Stomach (tissue), 4 donors: Measurements from ENCODE around the gene SF3A2.

Experiments
- CTCF ChIP-seq, 7 experiments: fragments of 450-650 bp in 4 of 7; fragments of 200-600 bp in 3 of 7; sonication (generic) in 3 of 7; IDR thresholded peaks; one replicate each; pipeline ENCODE4 v1.5.1; 2016 to 2019; ENCODE audit warnings: antibody characterized with exemption in 7 of 7, control low read depth in 2 of 7, mild to moderate bottlenecking in 1 of 7
- EP300 ChIP-seq: sonication (generic); formaldehyde crosslinking; IDR thresholded peaks from one replicate; pipeline ENCODE4 v1.6.1; 2017; ENCODE audit warnings: antibody characterized with exemption
- POLR2A ChIP-seq, 4 donors: fragments of 450-650 bp; IDR thresholded peaks; one replicate each; pipeline ENCODE4 v1.6.1; 2016; ENCODE audit warnings: antibody characterized with exemption in 4 of 4, control low read depth in 2 of 4, mild to moderate bottlenecking in 1 of 4, moderate library complexity in 1 of 4
- POLR2AphosphoS5 ChIP-seq, 3 donors: sonication (generic); formaldehyde crosslinking; IDR thresholded peaks; one replicate each; pipeline ENCODE4 v1.6.1; 2016; ENCODE audit warnings: antibody characterized with exemption in 3 of 3

- TF ChIP-seq CTCF (IDR thresholded peaks at IDR 0.05) = no peak
- TF ChIP-seq POLR2A (IDR thresholded peaks at IDR 0.05) = no peak
- TF ChIP-seq POLR2AphosphoS5 (IDR thresholded peaks at IDR 0.05) = no peak
- no peak for TF ChIP-seq EP300
Observed at GRCh38 chr19:2260341-2260805, 23.7 kb downstream of the SF3A2 start.
